ENCODE results near the gene IL1A. TPM values are rescaled to one million over a fixed set of nuclear protein-coding genes. Genes with fewer than 3 reads are reported as not detected.

IL1A gene
- total RNA-seq, 1 experiment from 2014 or later: 0.42 TPM

GRCh38 chr2:112807233-112807807 is 23.0 kb upstream of the IL1A start (continued):
- TF ChIP-seq MLX (CRISPR knock-in tag; IDR thresholded peaks at IDR 0.05) (no peak), ZSCAN18 (CRISPR knock-in tag; IDR thresholded peaks at IDR 0.05) (no peak), ETV6 (CRISPR knock-in tag; IDR thresholded peaks at IDR 0.05) (no peak), NR1H2 (CRISPR knock-in tag; IDR thresholded peaks at IDR 0.05) (no peak), NFATC4 (CRISPR knock-in tag; IDR thresholded peaks at IDR 0.05) (no peak), IRF1 (CRISPR knock-in tag; IDR thresholded peaks at IDR 0.05) (no peak)

DNA sequence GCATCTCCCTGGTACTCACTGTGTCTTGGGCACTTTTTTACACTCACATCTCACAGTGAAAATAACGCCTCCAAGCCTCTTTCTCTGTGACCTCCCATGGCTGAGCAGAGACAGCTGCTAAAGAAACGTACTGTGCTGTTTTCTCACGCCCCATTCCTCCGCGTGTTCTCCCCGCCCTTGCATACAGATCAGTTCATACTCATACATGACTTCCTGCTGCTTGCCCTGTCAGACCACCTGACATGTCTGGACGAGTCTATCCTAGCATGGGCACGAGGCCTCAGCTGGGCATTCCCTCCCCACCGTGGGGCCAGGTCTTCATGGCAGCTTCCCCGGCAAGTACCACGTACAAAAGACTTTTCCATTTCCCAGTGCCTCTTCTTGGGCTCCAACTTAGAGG is 21.2 kb upstream of the IL1A start:
- Mint-ChIP-seq H3K4me1 (peaks cover 27% of the 10 kb centered on the region), H3K4me3 (no peak overlapping the region), H3K9me3 (peaks cover 11% of the 10 kb centered on the region; the same call in 1 of the 2 replicates), H3K27ac (0 out of 2 replicates have a peak overlapping the region, but pooled peaks have one; percentile 2), H3K27me3 (ENCODE audit: low read depth) (peaks cover 1% of the 10 kb centered on the region; the same call in 1 of the 2 replicates), H3K36me3 (0 out of 2 replicates have a peak, but pooled peaks cover 3% of the 10 kb centered on the region)
- TF ChIP-seq E2F5 (CRISPR knock-in tag; IDR thresholded peaks at IDR 0.05) (no peak), RORB (CRISPR knock-in tag; IDR thresholded peaks at IDR 0.05) (no peak), MXD4 (CRISPR knock-in tag; IDR thresholded peaks at IDR 0.05; ENCODE audit: borderline replicate concordance) (no peak), KAT7 (CRISPR knock-in tag; IDR thresholded peaks at IDR 0.05; ENCODE audit: borderline replicate concordance) (no peak), ZNF317 (CRISPR knock-in tag; IDR thresholded peaks at IDR 0.05; ENCODE audit: borderline replicate concordance, low read depth) (no peak)
- TF ChIP-seq, protein P1, sequence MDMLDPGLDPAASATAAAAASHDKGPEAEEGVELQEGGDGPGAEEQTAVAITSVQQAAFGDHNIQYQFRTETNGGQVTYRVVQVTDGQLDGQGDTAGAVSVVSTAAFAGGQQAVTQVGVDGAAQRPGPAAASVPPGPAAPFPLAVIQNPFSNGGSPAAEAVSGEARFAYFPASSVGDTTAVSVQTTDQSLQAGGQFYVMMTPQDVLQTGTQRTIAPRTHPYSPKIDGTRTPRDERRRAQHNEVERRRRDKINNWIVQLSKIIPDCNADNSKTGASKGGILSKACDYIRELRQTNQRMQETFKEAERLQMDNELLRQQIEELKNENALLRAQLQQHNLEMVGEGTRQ (CRISPR knock-in tag; IDR thresholded peaks at IDR 0.05): no peak
- DNase-seq (ENCODE audit: low spot score) (no peak), ATAC-seq (no peak)
- ChIA-PET CTCF (interaction anchor here (0.8 kb wide), 1 partner anchor 136 kb away, joined by 3 read pairs; no protein-coding TSS in a partner anchor), POLR2A (no interaction called here)

- Mint-ChIP-seq H3K36me3 (0 out of 2 replicates have a peak, but pooled peaks cover 3% of the 10 kb centered on the region), H3K4me1 (peaks cover 34% of the 10 kb centered on the region), H3K27ac (no peak overlapping the region), H3K9me3 (peaks cover 8% of the 10 kb centered on the region; the same call in 1 of the 2 replicates), H3K4me3 (no peak overlapping the region), H3K27me3 (ENCODE audit: low read depth) (peaks cover 3% of the 10 kb centered on the region; the same call in 1 of the 2 replicates)
- POLR2A ChIA-PET: no interaction called here
- no peak for ATAC-seq
- no peak for DNase-seq (ENCODE audit: low spot score)
- CTCF ChIA-PET: interaction anchor here (0.6 kb wide), 1 partner anchor 338 kb away, joined by 3 read pairs; no protein-coding TSS in a partner anchor
- no peak for TF ChIP-seq NFE2L1 (CRISPR knock-in tag; IDR thresholded peaks at IDR 0.05)
- TF ChIP-seq FOXP4 (CRISPR knock-in tag; IDR thresholded peaks at IDR 0.05): no peak
- TF ChIP-seq, protein P1 (CRISPR knock-in tag; IDR thresholded peaks at IDR 0.05): no peak
- no peak for TF ChIP-seq FOXK1 (CRISPR knock-in tag; IDR thresholded peaks at IDR 0.05)
- no peak for TF ChIP-seq ZNF416 (CRISPR knock-in tag; IDR thresholded peaks at IDR 0.05)
- TF ChIP-seq OVOL2 (CRISPR knock-in tag; IDR thresholded peaks at IDR 0.05; ENCODE audit: borderline replicate concordance): no peak
- no peak for TF ChIP-seq ZNF121 (CRISPR knock-in tag; IDR thresholded peaks at IDR 0.05)
- TF ChIP-seq PRRX2 (CRISPR knock-in tag; IDR thresholded peaks at IDR 0.05): no peak
Measured at GRCh38 chr2:112803691-112804521, 19.6 kb upstream of the IL1A start.

Data from WTC11 (cell line).